ENCODE measurements around the gene PAK5.

PAK5 gene

GRCh38 chr20:9495701-9496100 is 343.2 kb downstream of the PAK5 start:
- no peak for DNase-seq (ENCODE audit: low read depth)
- no peak overlapping the region for H3K4me3 ChIP-seq (ENCODE audit: control insufficient read depth, low read depth, low read length)
- TF ChIP-seq CTCF (conservative IDR thresholded peaks at IDR 0.05; ENCODE audit: control insufficient read depth, insufficient read depth, low read depth, low read length): no peak

GRCh38 chr20:9493803-9494202 is 345.1 kb downstream of the PAK5 start:
- no peak overlapping the region for H3K4me3 ChIP-seq (ENCODE audit: control insufficient read depth, low read depth, low read length)
- TF ChIP-seq CTCF (conservative IDR thresholded peaks at IDR 0.05; ENCODE audit: control insufficient read depth, insufficient read depth, low read depth, low read length): no peak
- DNase-seq (ENCODE audit: low read depth): no peak

GRCh38 chr20:9492067-9492466 is 346.8 kb downstream of the PAK5 start:
- no peak overlapping the region for H3K4me3 ChIP-seq (ENCODE audit: control insufficient read depth, low read depth, low read length)
- DNase-seq (ENCODE audit: low read depth): no peak
- no peak for TF ChIP-seq CTCF (conservative IDR thresholded peaks at IDR 0.05; ENCODE audit: control insufficient read depth, insufficient read depth, low read depth, low read length)

- DNase-seq (ENCODE audit: low read depth): no peak
- no peak for TF ChIP-seq CTCF (conservative IDR thresholded peaks at IDR 0.05; ENCODE audit: control insufficient read depth, insufficient read depth, low read depth, low read length)
- H3K4me3 ChIP-seq (ENCODE audit: control insufficient read depth, low read depth, low read length): no peak overlapping the region
Measured at GRCh38 chr20:9491324-9491723, 347.6 kb downstream of the PAK5 start.

- DNase-seq (ENCODE audit: low read depth): no peak
- no peak for TF ChIP-seq CTCF (conservative IDR thresholded peaks at IDR 0.05; ENCODE audit: control insufficient read depth, insufficient read depth, low read depth, low read length)
- H3K4me3 ChIP-seq (ENCODE audit: control insufficient read depth, low read depth, low read length): no peak overlapping the region
Measured at GRCh38 chr20:9490631-9491030, 348.2 kb downstream of the PAK5 start.

GRCh38 chr20:9490161-9490560 is 348.7 kb downstream of the PAK5 start:
- no peak for TF ChIP-seq CTCF (conservative IDR thresholded peaks at IDR 0.05; ENCODE audit: control insufficient read depth, insufficient read depth, low read depth, low read length)
- no peak overlapping the region for H3K4me3 ChIP-seq (ENCODE audit: control insufficient read depth, low read depth, low read length)
- no peak for DNase-seq (ENCODE audit: low read depth)

- no peak for TF ChIP-seq CTCF (conservative IDR thresholded peaks at IDR 0.05; ENCODE audit: control insufficient read depth, insufficient read depth, low read depth, low read length)
- DNase-seq (ENCODE audit: low read depth): no peak
Measured at GRCh38 chr20:9488063-9488462, 350.8 kb downstream of the PAK5 start.

More at GRCh38 chr20:9488063-9488462, 350.8 kb downstream of the PAK5 start:
- H3K4me3 ChIP-seq (ENCODE audit: control insufficient read depth, low read depth, low read length): no peak overlapping the region

Data from fibroblast of mammary gland (primary cell).